H1 (cell line): ENCODE results near the gene COQ7. TPM values are rescaled to one million over a fixed set of nuclear protein-coding genes. Genes with fewer than 3 reads are reported as not detected.

Experiments used
- CTCF ChIA-PET: fragments of 300-600 bp; sonication (Branson Sonifier 250); formaldehyde crosslinking; loops from one replicate; lab custom pipeline; 2021; ENCODE audit not compliant: partially characterized antibody; lab: Charles Lee
- POLR2A ChIA-PET: fragments of 300-600 bp; sonication (Branson Sonifier 250); formaldehyde crosslinking; loops from one replicate; lab custom pipeline; 2021; ENCODE audit warnings: inconsistent platforms; ENCODE audit not compliant: partially characterized antibody; lab: Charles Lee
- DNase-seq, 2 experiments: peaks; one replicate each; pipeline versions ENCODE4 v3.0.0 to v3.0.0-alpha.2; 2010 to 2022; ENCODE audit warnings: low spot score in 2 of 2, low read depth in 1 of 2, mixed read lengths in 1 of 2
- FAIRE-seq: peaks from 2 replicates; lab custom pipeline; 2011; peaks lifted over from hg19 to GRCh38; lab: Jason Lieb, UNC
- H2AFZ ChIP-seq: 2 replicates; pipeline ENCODE4 v1.8.1; 2012; ENCODE audit warnings: low read length, inconsistent platforms
- H2AK5ac ChIP-seq: 2 replicates; pipeline ENCODE4 v1.6.1; 2013; ENCODE audit warnings: low read depth, low read length
- H2BK120ac ChIP-seq: replicated peaks from 2 replicates; pipeline ENCODE3; 2013; ENCODE audit warnings: low read depth, low read length, inconsistent platforms
- H2BK12ac ChIP-seq: 2 replicates; pipeline ENCODE4 v1.6.1; 2013; ENCODE audit warnings: low read depth, low read length
- H2BK15ac ChIP-seq: 2 replicates; pipeline ENCODE4 v1.6.1; 2013; ENCODE audit warnings: low read length
- H2BK20ac ChIP-seq: 2 replicates; pipeline ENCODE4 v1.6.1; 2013; ENCODE audit warnings: low read length
- H2BK5ac ChIP-seq: 2 replicates; pipeline ENCODE4 v1.6.1; 2013; ENCODE audit warnings: low read depth, low read length
- H3K14ac ChIP-seq: 2 replicates; pipeline ENCODE4 v1.6.1; 2013; ENCODE audit warnings: inconsistent platforms; ENCODE audit not compliant: insufficient read length
- H3K18ac ChIP-seq: 2 replicates; pipeline ENCODE4 v1.6.1; 2013; ENCODE audit warnings: low read length; ENCODE audit errors: extremely low read depth
- H3K23ac ChIP-seq: 2 replicates; pipeline ENCODE4 v1.6.1; 2013; ENCODE audit warnings: inconsistent platforms; ENCODE audit not compliant: insufficient read length
- H3K23me2 ChIP-seq: 2 replicates; pipeline ENCODE4 v1.6.1; 2013; ENCODE audit warnings: low read depth, low read length
- H3K27ac ChIP-seq: 2 replicates; pipeline ENCODE4 v1.6.1; 2011; ENCODE audit warnings: low read depth, low read length, inconsistent platforms
- H3K27me3 ChIP-seq, 4 experiments: replicated peaks in 1 of 4; 1 replicate in 1 of 4; 2 replicates in 3 of 4; pipeline versions ENCODE4 v1.6.1 to v1.8.1; 2011 to 2013; ENCODE audit warnings: low read length in 3 of 4, mild to moderate bottlenecking in 3 of 4, inconsistent platforms in 2 of 4, mixed read lengths in 2 of 4, moderate library complexity in 1 of 4; ENCODE audit not compliant: control insufficient read depth in 3 of 4, insufficient read depth in 3 of 4; ENCODE audit errors: extremely low read depth in 1 of 4
- H3K36me3 ChIP-seq, 4 experiments: 2 replicates each; pipeline versions ENCODE4 v1.6.1 to v1.8.1; 2011 to 2013; ENCODE audit warnings: mild to moderate bottlenecking in 4 of 4, low read length in 3 of 4, moderate library complexity in 2 of 4, control low read depth in 1 of 4, inconsistent platforms in 1 of 4; ENCODE audit not compliant: insufficient read depth in 4 of 4, control insufficient read depth in 2 of 4
- H3K4ac ChIP-seq: replicated peaks from 2 replicates; pipeline ENCODE3; 2013; ENCODE audit warnings: low read length, low read depth, mixed read lengths, inconsistent platforms; ENCODE audit not compliant: insufficient read length
- H3K4me1 ChIP-seq, 4 experiments: replicated peaks in 1 of 4; 1 replicate in 1 of 4; 2 replicates in 3 of 4; pipeline versions ENCODE4 v1.6.1 to v1.8.1; 2011 to 2013; ENCODE audit warnings: low read length in 3 of 4, inconsistent platforms in 2 of 4, mixed read lengths in 1 of 4; ENCODE audit not compliant: insufficient read depth in 4 of 4, control insufficient read depth in 3 of 4
- H3K4me2 ChIP-seq, 2 experiments: 2 replicates each; pipeline versions ENCODE4 v1.6.1 to v1.8.1; 2011 to 2013; ENCODE audit warnings: low read depth in 2 of 2, low read length in 2 of 2, control low read depth in 1 of 2, inconsistent platforms in 1 of 2, mild to moderate bottlenecking in 1 of 2; ENCODE audit not compliant: insufficient read depth in 1 of 2
- H3K4me3 ChIP-seq, 4 experiments: fragments of 200-600, 300-600 bp in 1 of 4; sonication (generic), shearing (Covaris generic), sonication (Bioruptor Twin) in 1 of 4; 2 replicates each; pipeline versions ENCODE4 v1.5.1 to v1.8.1; 2011 to 2016; ENCODE audit warnings: low read length in 4 of 4, low read depth in 3 of 4, control low read depth in 2 of 4, inconsistent platforms in 2 of 4, mild to moderate bottlenecking in 2 of 4, mixed read lengths in 1 of 4, moderate library complexity in 1 of 4; ENCODE audit not compliant: insufficient read depth in 2 of 4; ENCODE audit errors: extremely low read depth in 1 of 4
- H3K56ac ChIP-seq: replicated peaks from 2 replicates; pipeline ENCODE3; 2013; ENCODE audit warnings: low read depth, mild to moderate bottlenecking, mixed read lengths, low read length, inconsistent platforms; ENCODE audit not compliant: insufficient read length
- H3K79me1 ChIP-seq: 2 replicates; pipeline ENCODE4 v1.6.1; 2013; ENCODE audit warnings: low read depth, low read length, control low read depth
- H3K79me2 ChIP-seq, 2 experiments: 2 replicates each; pipeline versions ENCODE4 v1.6.1 to v1.8.1; 2012 to 2013; ENCODE audit warnings: low read length in 2 of 2, mild to moderate bottlenecking in 2 of 2, inconsistent platforms in 1 of 2; ENCODE audit not compliant: insufficient read depth in 2 of 2, control insufficient read depth in 1 of 2
- H3K9ac ChIP-seq, 4 experiments: replicated peaks in 1 of 4; 1 replicate in 1 of 4; 2 replicates in 3 of 4; pipeline versions ENCODE4 v1.6.1 to v1.8.1; 2011 to 2013; ENCODE audit warnings: low read depth in 3 of 4, low read length in 3 of 4, control low read depth in 2 of 4, mild to moderate bottlenecking in 2 of 4, moderate library complexity in 2 of 4, inconsistent platforms in 1 of 4; ENCODE audit errors: extremely low read depth in 1 of 4
- H3K9me3 ChIP-seq, 2 experiments: 2 replicates each; pipeline versions ENCODE4 v1.6.1 to v1.8.1; 2012 to 2013; ENCODE audit warnings: mild to moderate bottlenecking in 2 of 2, moderate library complexity in 2 of 2, control low read depth in 1 of 2, inconsistent platforms in 1 of 2, low read depth in 1 of 2, low read length in 1 of 2, mixed read lengths in 1 of 2; ENCODE audit not compliant: insufficient read depth in 2 of 2
- H4K20me1 ChIP-seq, 2 experiments: replicated peaks in 1 of 2; 2 replicates each; pipeline versions ENCODE3 to v1.8.1; 2011 to 2013; ENCODE audit warnings: inconsistent platforms in 2 of 2, low read length in 2 of 2, mild to moderate bottlenecking in 1 of 2; ENCODE audit not compliant: insufficient read depth in 2 of 2, control insufficient read depth in 1 of 2
- H4K5ac ChIP-seq: 2 replicates; pipeline ENCODE4 v1.6.1; 2013; ENCODE audit warnings: low read length, low read depth, mixed read lengths, inconsistent platforms; ENCODE audit not compliant: insufficient read length
- H4K8ac ChIP-seq: 2 replicates; pipeline ENCODE4 v1.8.0; 2013; ENCODE audit warnings: mild to moderate bottlenecking, moderate library complexity, low read length, inconsistent platforms; ENCODE audit not compliant: insufficient read depth; ENCODE audit errors: extremely low read depth
- H4K91ac ChIP-seq: replicated peaks from 2 replicates; pipeline ENCODE3; 2013; ENCODE audit warnings: low read length, mixed read lengths, inconsistent platforms; ENCODE audit not compliant: insufficient read length
- ASH2L ChIP-seq: fragments of 200-600, 300-600 bp; sonication (generic); IDR thresholded peaks from one replicate; pipeline ENCODE4 v1.7.1; 2017; ENCODE audit warnings: low read length
- EZH2 ChIP-seq: fragments of 200-600 bp; sonication (generic); IDR thresholded peaks from 2 replicates; pipeline ENCODE4 v1.7.1; 2012; ENCODE audit warnings: low read depth, mild to moderate bottlenecking, moderate library complexity, low read length, inconsistent platforms; ENCODE audit not compliant: severe bottlenecking
- MAFK ChIP-seq: IDR thresholded peaks from 2 replicates; pipeline ENCODE4 v1.6.1; 2012; ENCODE audit warnings: low read depth, mild to moderate bottlenecking, improper control_type of control experiment, low read length
- MAX ChIP-seq: IDR thresholded peaks from 2 replicates; pipeline ENCODE4 v1.6.1; 2012; ENCODE audit warnings: inconsistent platforms
- POU5F1 ChIP-seq: IDR thresholded peaks from 2 replicates; pipeline ENCODE4 v1.6.1; 2011; ENCODE audit warnings: low read depth, mild to moderate bottlenecking, low read length, moderate library complexity
- SP1 ChIP-seq: IDR thresholded peaks from 2 replicates; pipeline ENCODE4 v1.6.1; 2011; ENCODE audit warnings: low read depth, low read length
- WGBS, 2 experiments: shearing (Covaris generic) in 1 of 2; methylation state at CpG; one replicate each; pipeline versions ENCODE4 v1.1.6 to v1.1.7; 2013 to 2015; ENCODE audit warnings: low lambda C conversion rate in 2 of 2, mixed read lengths in 2 of 2, inconsistent platforms in 1 of 2, low coverage in 1 of 2, missing lambda C conversion rate in 1 of 2; ENCODE audit not compliant: insufficient replicate concordance in 2 of 2, insufficient coverage in 1 of 2, insufficient read length in 1 of 2; ENCODE audit errors: extremely low coverage in 1 of 2, missing lambda C conversion rate in 1 of 2; 5-methylcytosine and 5-hydroxymethylcytosine counted together
- long read RNA-seq, 2 experiments: library from RNA in 1 of 2; library from capped mRNA in 1 of 2; stranded (forward); transcript quantifications; one replicate each; pipeline ENCODE4 v2.0.0, GENCODE V29; 2021; ENCODE audit warnings: inconsistent platforms in 1 of 2
- polyA minus RNA-seq, 3 experiments: library from RNA; depleted of rRNA, polyadenylated mRNA; stranded (reverse); fragments of >200 nt; gene quantifications; 1 replicate in 2 of 3; 2 replicates in 1 of 3; pipeline ENCODE4 v1.2.3, GENCODE V29; 2011
- polyA plus RNA-seq, 7 experiments: library from polyadenylated mRNA; depleted of rRNA in 3 of 7; stranded (reverse) in 5 of 7; unstranded in 2 of 7; fragments of >200 nt in 5 of 7; fragments of 200-250 nt in 2 of 7; gene quantifications; 1 replicate in 5 of 7; 2 replicates in 1 of 7; 4 replicates in 1 of 7; pipeline versions ENCODE4 v1.2.1 to v1.2.3, GENCODE V29; 2011 to 2013; ENCODE audit warnings: missing spikeins in 2 of 7, mixed read lengths in 2 of 7
- total RNA-seq: library from RNA; stranded (reverse); fragmentation: NEBNext Ultra II Directional; extraction: Animal tissue kit (Norgen Biotek cat#: 25700); gene quantifications from 2 replicates; pipeline ENCODE4 v1.2.1, GENCODE V29; 2021
- TF ChIP-seq, protein P1 (sequence below): IDR thresholded peaks from 2 replicates; pipeline ENCODE4 v1.6.1; 2011; ENCODE audit warnings: low read length, improper control_type of control experiment

The COQ7 gene
- 15.2 and 17.7 TPM in 2 replicates for total RNA-seq
- 7.1 and 10.4 TPM in 2 replicates for polyA plus RNA-seq (2011; rRNA removed)
- polyA plus RNA-seq (2011; cell fraction: cytosol; rRNA removed) = 15.2 TPM
- 6.6 TPM for polyA plus RNA-seq (2011; cell fraction: nucleus; rRNA removed)
- polyA plus RNA-seq (2012, experiment 1 of 2) = 13.2 to 16.9 TPM (median 15.3 TPM) in 4 replicates
- polyA plus RNA-seq (2012, experiment 2 of 2) = 6.6 TPM
- 7.7 TPM for polyA plus RNA-seq (2013, experiment 1 of 2)
- polyA plus RNA-seq (2013, experiment 2 of 2) = 9.0 TPM
- 9.8 and 14.4 TPM in 2 replicates for polyA minus RNA-seq (2011; rRNA and poly(A)+ RNA removed)
- polyA minus RNA-seq (2011; cell fraction: cytosol; rRNA and poly(A)+ RNA removed) = 13.9 TPM
- 11.6 TPM for polyA minus RNA-seq (2011; cell fraction: nucleus; rRNA and poly(A)+ RNA removed)
- long read RNA-seq, experiment 1, partial matches to known transcripts = 1 of 3 reads
- long read RNA-seq, experiment 1, other reads (novel, unspliced or antisense) = 1 of 3 reads
- long read RNA-seq, experiment 2, partial matches to known transcripts = 0 of 1 reads
- long read RNA-seq, experiment 2, other reads (novel, unspliced or antisense) = 1 of 1 reads

- Histone ChIP-seq H2AK5ac (no peak within 1 kb of the TSS), H3K36me3 (peaks cover 0 to 3% (median 0%) of the 10 kb centered on the region in 4 experiments; a peak in 1 of 8 replicates), H3K23me2 (peaks cover 5% of the 10 kb centered on the region; the same call in 1 of the 2 replicates), H4K8ac (peak within 1 kb of the TSS; percentile 100; the same call in 1 of the 2 replicates), H2BK12ac (no peak within 1 kb of the TSS; the same call in 1 of the 2 replicates), H3K79me1 (no peaks in the 10 kb centered on the region), H3K79me2 (peaks cover 0 to 6% of the 10 kb centered on the region in 2 experiments; a peak in 2 of 4 replicates), H4K5ac (peak within 1 kb of the TSS; percentile 91), H2BK20ac (no peak within 1 kb of the TSS), H3K9me3 (no peaks in the 10 kb centered on the region), H3K4me3 (peak within 1 kb of the TSS; percentile 87 to 94 (median 90)), H3K14ac (no peak within 1 kb of the TSS), H3K23ac (no peak within 1 kb of the TSS), H2AFZ (peak within 1 kb of the TSS; percentile 37; the same call in 1 of the 2 replicates), H2BK5ac (peak within 1 kb of the TSS; percentile 83), H2BK15ac (no peak within 1 kb of the TSS), H4K20me1 (no peaks in the 10 kb centered on the region), H3K56ac (peak within 1 kb of the TSS; percentile 36), H3K9ac (peak within 1 kb of the TSS; percentile 76 to 98 (median 96)), H4K91ac (no peak within 1 kb of the TSS), H3K4ac (no peak within 1 kb of the TSS), H2BK120ac (no peak within 1 kb of the TSS), H3K27ac (peak within 1 kb of the TSS; percentile 99), H3K27me3 (no peaks in the 10 kb centered on the region), H3K18ac (peak within 1 kb of the TSS; percentile 83), H3K4me2 (peak within 1 kb of the TSS; percentile 77 to 97), H3K4me1 (no peaks in the 10 kb centered on the region)
- 1% methylated on average over 66 of the region's 68 CpGs; no CpG with 5 or more reads in 1 of the 2 experiments for WGBS, 2 experiments
- ChIA-PET CTCF (interaction anchor here (0.5 to 0.9 kb wide), 2 partner anchors 55 to 84 kb away, joined by 3 read pairs; partner anchors contain the start of gene TMC7), POLR2A (interaction anchor here (0.7 to 2.1 kb wide), 7 partner anchors 37 to 1998 kb away, joined by 3 to 9 read pairs (median 3); partner anchors contain the start of genes ARL6IP1, RPS15A and TMC7)
- DNase-seq (peak; percentile 96 to 98), FAIRE-seq (peak; percentile 69)
- peak; percentile 9; the same call in 1 of the 2 replicates for TF ChIP-seq MAFK
- peak; percentile 98 for TF ChIP-seq ASH2L
- no peak for TF ChIP-seq EZH2
- TF ChIP-seq, protein P1, sequence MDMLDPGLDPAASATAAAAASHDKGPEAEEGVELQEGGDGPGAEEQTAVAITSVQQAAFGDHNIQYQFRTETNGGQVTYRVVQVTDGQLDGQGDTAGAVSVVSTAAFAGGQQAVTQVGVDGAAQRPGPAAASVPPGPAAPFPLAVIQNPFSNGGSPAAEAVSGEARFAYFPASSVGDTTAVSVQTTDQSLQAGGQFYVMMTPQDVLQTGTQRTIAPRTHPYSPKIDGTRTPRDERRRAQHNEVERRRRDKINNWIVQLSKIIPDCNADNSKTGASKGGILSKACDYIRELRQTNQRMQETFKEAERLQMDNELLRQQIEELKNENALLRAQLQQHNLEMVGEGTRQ = peak; percentile 76
- TF ChIP-seq MAX = peak; percentile 54
- peak; percentile 98 for TF ChIP-seq SP1
- no peak for TF ChIP-seq POU5F1
These were observed at the start of gene COQ7 for GRCh38 chr16:19067349-19068236. Gene COQ7, plus strand, starts transcription at chr16:19067614. Its CDS starts 51 bp downstream, at chr16:19067665.
